Limb (tissue), 2 donors: Measurements from ENCODE around the gene KIAA1549.
A peak's percentile ranks its signal among the peaks of the same experiment; 100 is the strongest.
"Not testable (repeated sequence)": the region's sequence is repeated elsewhere in the genome, so short reads cannot be mapped to it uniquely, and the experiment has no call there.

Source experiments
- DNase-seq, 2 donors: peaks; one replicate each; pipeline ENCODE4 v3.0.0-alpha.2; 2016; ENCODE audit errors: extremely low spot score in 2 of 2

Gene KIAA1549

GRCh38 chr7:138945154-138945553 lies 36.0 kb downstream of the KIAA1549 start:
- no peak for DNase-seq

- no peak for DNase-seq
Measured at GRCh38 chr7:138944592-138944991, 36.6 kb downstream of the KIAA1549 start.

- no peak for DNase-seq
Measured at GRCh38 chr7:138943061-138943460, 38.1 kb downstream of the KIAA1549 start.

GRCh38 chr7:138941545-138941944 lies 39.6 kb downstream of the KIAA1549 start:
- DNase-seq: no peak

- not testable (repeated sequence) for DNase-seq
Measured at GRCh38 chr7:138940602-138941001, 40.6 kb downstream of the KIAA1549 start.

GRCh38 chr7:138937484-138937883 lies 43.7 kb downstream of the KIAA1549 start:
- DNase-seq: no peak

GRCh38 chr7:138935465-138936011 lies 45.7 kb downstream of the KIAA1549 start:
- peak; percentile 43 to 45 for DNase-seq

GRCh38 chr7:138934861-138935260 lies 46.3 kb downstream of the KIAA1549 start:
- DNase-seq: no peak

- no peak for DNase-seq
Measured at GRCh38 chr7:138934367-138934766, 46.8 kb downstream of the KIAA1549 start.

GRCh38 chr7:138932870-138933269 lies 48.3 kb downstream of the KIAA1549 start:
- DNase-seq: no peak

- DNase-seq: no peak
Measured at GRCh38 chr7:138932427-138932826, 48.8 kb downstream of the KIAA1549 start.

- no peak for DNase-seq
Measured at GRCh38 chr7:138929969-138930368, 51.2 kb downstream of the KIAA1549 start.

- DNase-seq: no peak
Measured at GRCh38 chr7:138926241-138926612, 55.0 kb downstream of the KIAA1549 start.

- DNase-seq: no peak
Measured at GRCh38 chr7:138924501-138925225, 56.5 kb downstream of the KIAA1549 start.

- no peak for DNase-seq
Measured at GRCh38 chr7:138921277-138921676, 59.9 kb downstream of the KIAA1549 start.

GRCh38 chr7:138919911-138920310 lies 61.3 kb downstream of the KIAA1549 start:
- DNase-seq: no peak

GRCh38 chr7:138919216-138919615 lies 62.0 kb downstream of the KIAA1549 start:
- DNase-seq: no peak

- DNase-seq: no peak
Measured at GRCh38 chr7:138918756-138919155, 62.4 kb downstream of the KIAA1549 start.

- DNase-seq: no peak
Measured at GRCh38 chr7:138918176-138918575, 63.0 kb downstream of the KIAA1549 start.

GRCh38 chr7:138917771-138918170 lies 63.4 kb downstream of the KIAA1549 start:
- DNase-seq: no peak

- DNase-seq: no peak
Measured at GRCh38 chr7:138916731-138917130, 64.5 kb downstream of the KIAA1549 start.

- DNase-seq: no peak
Measured at GRCh38 chr7:138916275-138916674, 64.9 kb downstream of the KIAA1549 start.

GRCh38 chr7:138913783-138914182 lies 67.4 kb downstream of the KIAA1549 start:
- DNase-seq: no peak
